K562 (cell line): ENCODE results near the gene SNAPC2. TPM values are rescaled to one million over a fixed set of nuclear protein-coding genes. Genes with fewer than 3 reads are reported as not detected.

ENCODE experiments used
- ATF1 ChIP-seq, 2 experiments: fragments of 450-650 bp in 1 of 2; IDR thresholded peaks; 2 replicates each; pipeline ENCODE4 v1.6.1; 2016; ENCODE audit warnings: missing compliant biosample characterization in 1 of 2, missing genetic modification characterization in 1 of 2
- CBX2 ChIP-seq: fragments of 200-600 bp; sonication (generic); IDR thresholded peaks from one replicate; pipeline ENCODE4 v1.6.1; 2012; ENCODE audit warnings: mild to moderate bottlenecking, low read length, inconsistent platforms; ENCODE audit not compliant: insufficient read depth, poor library complexity, severe bottlenecking
- CBX3 ChIP-seq, 2 experiments: IDR thresholded peaks; 1 replicate in 1 of 2; 2 replicates in 1 of 2; pipeline ENCODE4 v1.6.1; 2012; ENCODE audit warnings: inconsistent platforms in 2 of 2, low read length in 2 of 2, borderline replicate concordance in 1 of 2, control low read depth in 1 of 2
- CBX8 ChIP-seq: fragments of 200-600 bp; sonication (generic); IDR thresholded peaks from 2 replicates; pipeline ENCODE4 v1.6.1; 2012; ENCODE audit warnings: borderline replicate concordance, mixed run types, low read depth, mild to moderate bottlenecking, moderate library complexity, mixed read lengths, low read length, control low read depth, inconsistent platforms; ENCODE audit not compliant: poor library complexity, severe bottlenecking; ENCODE audit errors: extremely low read depth
- DPF2 ChIP-seq: fragments of 450-650 bp; IDR thresholded peaks from 2 replicates; pipeline ENCODE4 v1.6.1; 2016
- E2F3 ChIP-seq: fragments of 250-450 bp; sonication (Bioruptor Pico); IDR thresholded peaks from 2 replicates; pipeline ENCODE4 v1.4.0; 2020; ENCODE audit warnings: mild to moderate bottlenecking
- KLF16 ChIP-seq: IDR thresholded peaks from 2 replicates; pipeline ENCODE4 v1.6.1; 2016; ENCODE audit warnings: antibody characterized with exemption
- L3MBTL2 ChIP-seq: fragments of 450-650 bp; IDR thresholded peaks from 2 replicates; pipeline ENCODE4 v1.6.1; 2016; ENCODE audit warnings: mild to moderate bottlenecking, moderate library complexity
- NUFIP1 ChIP-seq: fragments of 450-650 bp; IDR thresholded peaks from 2 replicates; pipeline ENCODE4 v1.6.1; 2018; ENCODE audit not compliant: partially characterized antibody
- PYGO2 ChIP-seq: fragments of 450-650 bp; IDR thresholded peaks from 2 replicates; pipeline ENCODE4 v1.6.1; 2016; ENCODE audit warnings: mild to moderate bottlenecking, missing genetic modification characterization, moderate library complexity, missing compliant biosample characterization
- SMARCE1 ChIP-seq: fragments of 450-650 bp; IDR thresholded peaks from 2 replicates; pipeline ENCODE4 v1.7.1; 2016; ENCODE audit warnings: mild to moderate bottlenecking
- ZNF232 ChIP-seq: sonication (generic); formaldehyde crosslinking; IDR thresholded peaks from 2 replicates; pipeline ENCODE4 v1.8.0; 2022; ENCODE audit warnings: mild to moderate bottlenecking, missing genetic modification reagents
- ZNF785 ChIP-seq: fragments of 250-450 bp; sonication (Bioruptor Pico); IDR thresholded peaks from 2 replicates; pipeline ENCODE4 v1.4.0; 2020; ENCODE audit warnings: mild to moderate bottlenecking
- polyA plus RNA-seq, 8 experiments: library from polyadenylated mRNA; depleted of rRNA in 4 of 8; stranded (reverse) in 5 of 8; unstranded in 3 of 8; fragments of >200 nt; fragmentation: Nextera tagmentation in 2 of 8; fragmentation: Illumina TruSeq in 1 of 8; extraction: Ambion mirVana in 2 of 8; extraction: Trizol in 1 of 8; gene quantifications; 2 replicates each; pipeline versions ENCODE4 v1.2.1 to v1.2.3, GENCODE V29; 2011 to 2014; ENCODE audit warnings: inconsistent platforms in 1 of 8, missing spikeins in 1 of 8
- total RNA-seq, 7 experiments: library from RNA; depleted of rRNA in 6 of 7; stranded (reverse); fragments of >200 nt in 6 of 7; fragmentation: Illumina TruSeq in 2 of 7; extraction: Trizol in 2 of 7; gene quantifications; 2 replicates each; pipeline versions ENCODE4 v1.2.1 to v1.2.3, GENCODE V29; 2011 to 2021; ENCODE audit warnings: low replicate concordance in 1 of 7
- TF ChIP-seq, protein P1 (sequence below): fragments of 200-800 bp; sonication (Bioruptor generic); IDR thresholded peaks from 2 replicates; pipeline ENCODE4 v1.6.1; 2017; ENCODE audit warnings: missing genetic modification characterization, missing compliant biosample characterization
- TF ChIP-seq, protein P2 (sequence below): fragments of 450-650 bp; IDR thresholded peaks from 2 replicates; pipeline ENCODE4 v1.6.1; 2016; ENCODE audit warnings: borderline replicate concordance
- TF ChIP-seq, protein P3 (sequence below): sonication (generic); formaldehyde crosslinking; IDR thresholded peaks from 2 replicates; pipeline ENCODE4 v1.8.1; 2023; ENCODE audit warnings: mild to moderate bottlenecking, missing genetic modification reagents
- TF ChIP-seq, protein P4 (sequence below): IDR thresholded peaks from 2 replicates; pipeline ENCODE4 v1.6.1; 2011; ENCODE audit not compliant: insufficient read length; ENCODE audit errors: extremely low read depth

Gene SNAPC2
- total and polyA plus RNA-seq, 9 of the 15 experiments (the other 6 are each of a cell fraction or from before 2014, with no cell fraction given): 0.59 to 45.1 (median 15.3) TPM

DNA sequence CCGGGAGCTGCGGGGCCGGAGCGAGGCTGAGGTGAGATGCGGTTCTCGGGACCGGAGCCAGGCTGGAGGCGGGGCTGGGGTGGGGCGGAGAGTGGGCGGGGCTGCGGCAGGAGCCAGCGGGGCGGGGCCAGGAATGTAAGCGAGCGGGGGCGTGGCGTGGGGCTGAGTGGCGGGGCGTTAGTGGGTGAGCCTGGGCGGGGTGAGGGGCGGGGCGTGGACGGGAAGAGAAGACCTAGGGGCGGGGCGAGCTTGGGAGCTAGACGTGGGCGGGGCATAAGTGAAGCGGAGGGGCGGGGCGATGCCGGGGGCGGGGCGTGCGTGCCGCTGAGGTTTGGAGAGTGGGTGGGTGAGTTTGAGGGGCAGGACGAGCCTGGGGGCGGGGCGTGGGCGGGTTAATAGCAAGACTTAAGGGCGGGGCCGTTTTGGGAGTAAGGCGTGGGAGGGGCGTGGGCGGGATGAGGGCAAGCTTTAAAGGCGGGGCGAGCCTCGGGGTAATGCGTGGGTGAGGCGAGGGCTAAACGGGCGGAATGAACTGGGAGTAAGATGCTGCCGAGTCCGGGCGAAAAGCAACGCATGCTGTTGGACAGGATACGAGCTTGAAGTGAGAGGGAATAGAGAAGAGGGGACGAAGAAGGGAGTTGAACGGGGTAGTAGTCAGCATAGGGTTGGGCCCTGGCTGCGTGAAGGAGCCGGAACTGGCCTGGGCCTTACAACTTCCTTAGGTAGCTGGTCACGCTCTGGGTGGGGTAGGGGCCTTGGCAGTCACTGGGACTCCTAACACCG is 572 bp downstream of the SNAPC2 start (continued):
- TF ChIP-seq, protein P1, sequence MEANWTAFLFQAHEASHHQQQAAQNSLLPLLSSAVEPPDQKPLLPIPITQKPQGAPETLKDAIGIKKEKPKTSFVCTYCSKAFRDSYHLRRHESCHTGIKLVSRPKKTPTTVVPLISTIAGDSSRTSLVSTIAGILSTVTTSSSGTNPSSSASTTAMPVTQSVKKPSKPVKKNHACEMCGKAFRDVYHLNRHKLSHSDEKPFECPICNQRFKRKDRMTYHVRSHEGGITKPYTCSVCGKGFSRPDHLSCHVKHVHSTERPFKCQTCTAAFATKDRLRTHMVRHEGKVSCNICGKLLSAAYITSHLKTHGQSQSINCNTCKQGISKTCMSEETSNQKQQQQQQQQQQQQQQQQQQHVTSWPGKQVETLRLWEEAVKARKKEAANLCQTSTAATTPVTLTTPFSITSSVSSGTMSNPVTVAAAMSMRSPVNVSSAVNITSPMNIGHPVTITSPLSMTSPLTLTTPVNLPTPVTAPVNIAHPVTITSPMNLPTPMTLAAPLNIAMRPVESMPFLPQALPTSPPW: peak; percentile 77
- TF ChIP-seq KLF16 (peak; percentile 55; the same call in 1 of the 2 replicates), NUFIP1 (no peak), L3MBTL2 (peak; percentile 66), PYGO2 (tag) (no peak), CBX3 (IDR thresholded peaks at IDR 0.05; ENCODE audit: borderline replicate concordance in 1 of 2, low read length in 2 of 2) (peak in 1 of 2 experiments; percentile 31; a peak in 1 of 3 replicates), ZNF232 (CRISPR knock-in tag) (no peak), ATF1 (CRISPR knock-in tag; IDR thresholded peaks at IDR 0.05) (no peak), ATF1 (tag; IDR thresholded peaks at IDR 0.05) (peak; percentile 32; the same call in 1 of the 2 replicates), SMARCE1 (0 out of 2 replicates have a peak, but pooled peaks have one; percentile 37), DPF2 (peak; percentile 70), ZNF785 (CRISPR knock-in tag) (no peak), CBX2 (no peak), E2F3 (CRISPR knock-in tag) (0 out of 2 replicates have a peak, but pooled peaks have one; percentile 16), CBX8 (no peak)
- TF ChIP-seq, protein P2, sequence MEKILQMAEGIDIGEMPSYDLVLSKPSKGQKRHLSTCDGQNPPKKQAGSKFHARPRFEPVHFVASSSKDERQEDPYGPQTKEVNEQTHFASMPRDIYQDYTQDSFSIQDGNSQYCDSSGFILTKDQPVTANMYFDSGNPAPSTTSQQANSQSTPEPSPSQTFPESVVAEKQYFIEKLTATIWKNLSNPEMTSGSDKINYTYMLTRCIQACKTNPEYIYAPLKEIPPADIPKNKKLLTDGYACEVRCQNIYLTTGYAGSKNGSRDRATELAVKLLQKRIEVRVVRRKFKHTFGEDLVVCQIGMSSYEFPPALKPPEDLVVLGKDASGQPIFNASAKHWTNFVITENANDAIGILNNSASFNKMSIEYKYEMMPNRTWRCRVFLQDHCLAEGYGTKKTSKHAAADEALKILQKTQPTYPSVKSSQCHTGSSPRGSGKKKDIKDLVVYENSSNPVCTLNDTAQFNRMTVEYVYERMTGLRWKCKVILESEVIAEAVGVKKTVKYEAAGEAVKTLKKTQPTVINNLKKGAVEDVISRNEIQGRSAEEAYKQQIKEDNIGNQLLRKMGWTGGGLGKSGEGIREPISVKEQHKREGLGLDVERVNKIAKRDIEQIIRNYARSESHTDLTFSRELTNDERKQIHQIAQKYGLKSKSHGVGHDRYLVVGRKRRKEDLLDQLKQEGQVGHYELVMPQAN: peak; percentile 75; the same call in 1 of the 2 replicates
- TF ChIP-seq, protein P3, sequence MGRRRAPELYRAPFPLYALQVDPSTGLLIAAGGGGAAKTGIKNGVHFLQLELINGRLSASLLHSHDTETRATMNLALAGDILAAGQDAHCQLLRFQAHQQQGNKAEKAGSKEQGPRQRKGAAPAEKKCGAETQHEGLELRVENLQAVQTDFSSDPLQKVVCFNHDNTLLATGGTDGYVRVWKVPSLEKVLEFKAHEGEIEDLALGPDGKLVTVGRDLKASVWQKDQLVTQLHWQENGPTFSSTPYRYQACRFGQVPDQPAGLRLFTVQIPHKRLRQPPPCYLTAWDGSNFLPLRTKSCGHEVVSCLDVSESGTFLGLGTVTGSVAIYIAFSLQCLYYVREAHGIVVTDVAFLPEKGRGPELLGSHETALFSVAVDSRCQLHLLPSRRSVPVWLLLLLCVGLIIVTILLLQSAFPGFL (CRISPR knock-in tag): no peak
- TF ChIP-seq, protein P4, sequence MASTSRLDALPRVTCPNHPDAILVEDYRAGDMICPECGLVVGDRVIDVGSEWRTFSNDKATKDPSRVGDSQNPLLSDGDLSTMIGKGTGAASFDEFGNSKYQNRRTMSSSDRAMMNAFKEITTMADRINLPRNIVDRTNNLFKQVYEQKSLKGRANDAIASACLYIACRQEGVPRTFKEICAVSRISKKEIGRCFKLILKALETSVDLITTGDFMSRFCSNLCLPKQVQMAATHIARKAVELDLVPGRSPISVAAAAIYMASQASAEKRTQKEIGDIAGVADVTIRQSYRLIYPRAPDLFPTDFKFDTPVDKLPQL: no peak
